DOHH2 (cell line): ENCODE data around the gene ASB6.

ENCODE experiments used
- EZH2phosphoT487 ChIP-seq: fragments of 200-600 bp; sonication (generic); IDR thresholded peaks from 2 replicates; pipeline ENCODE4 v1.6.1; 2017; ENCODE audit warnings: borderline replicate concordance, mild to moderate bottlenecking, antibody characterized with exemption, low read length, moderate library complexity, mixed read lengths
- TF ChIP-seq, protein P1 (sequence below): fragments of 200-600 bp; sonication (generic); IDR thresholded peaks from one replicate; pipeline ENCODE4 v1.5.1; 2014; ENCODE audit warnings: antibody characterized with exemption, mild to moderate bottlenecking, low read depth, low read length; ENCODE audit not compliant: poor library complexity, severe bottlenecking

GRCh38 chr9:129590466-129590865 is 51.5 kb downstream of the ASB6 start:
- TF ChIP-seq, protein P1, sequence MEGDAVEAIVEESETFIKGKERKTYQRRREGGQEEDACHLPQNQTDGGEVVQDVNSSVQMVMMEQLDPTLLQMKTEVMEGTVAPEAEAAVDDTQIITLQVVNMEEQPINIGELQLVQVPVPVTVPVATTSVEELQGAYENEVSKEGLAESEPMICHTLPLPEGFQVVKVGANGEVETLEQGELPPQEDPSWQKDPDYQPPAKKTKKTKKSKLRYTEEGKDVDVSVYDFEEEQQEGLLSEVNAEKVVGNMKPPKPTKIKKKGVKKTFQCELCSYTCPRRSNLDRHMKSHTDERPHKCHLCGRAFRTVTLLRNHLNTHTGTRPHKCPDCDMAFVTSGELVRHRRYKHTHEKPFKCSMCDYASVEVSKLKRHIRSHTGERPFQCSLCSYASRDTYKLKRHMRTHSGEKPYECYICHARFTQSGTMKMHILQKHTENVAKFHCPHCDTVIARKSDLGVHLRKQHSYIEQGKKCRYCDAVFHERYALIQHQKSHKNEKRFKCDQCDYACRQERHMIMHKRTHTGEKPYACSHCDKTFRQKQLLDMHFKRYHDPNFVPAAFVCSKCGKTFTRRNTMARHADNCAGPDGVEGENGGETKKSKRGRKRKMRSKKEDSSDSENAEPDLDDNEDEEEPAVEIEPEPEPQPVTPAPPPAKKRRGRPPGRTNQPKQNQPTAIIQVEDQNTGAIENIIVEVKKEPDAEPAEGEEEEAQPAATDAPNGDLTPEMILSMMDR, result no peak
- no peak for TF ChIP-seq EZH2phosphoT487
